GM18505 (cell line): Measurements from ENCODE around the gene S100A12.

Experiments
- ATAC-seq: cut with Tn5 transposase; IDR thresholded peaks from one replicate; pipeline ENCODE4 v1.9.1; 2021; ENCODE audit not compliant: unreplicated experiment
- POLR2A ChIP-seq: IDR thresholded peaks from 4 replicates; pipeline ENCODE4 v1.6.1; 2011; ENCODE audit warnings: borderline replicate concordance; ENCODE audit not compliant: insufficient read depth, insufficient read length; ENCODE audit errors: extremely low read depth

S100A12 gene

GRCh38 chr1:153337980-153338853, 37.2 kb downstream of the S100A12 start:
- no peak for TF ChIP-seq POLR2A
- ATAC-seq, result no peak

GRCh38 chr1:153336650-153337049, 38.8 kb downstream of the S100A12 start:
- no peak for ATAC-seq
- no peak for TF ChIP-seq POLR2A

GRCh38 chr1:153333902-153334301, 41.5 kb downstream of the S100A12 start:
- no peak for TF ChIP-seq POLR2A

GRCh38 chr1:153324912-153325311, 50.5 kb downstream of the S100A12 start:
- no peak for ATAC-seq

More at GRCh38 chr1:153333902-153334301, 41.5 kb downstream of the S100A12 start:
- ATAC-seq, result no peak

More at GRCh38 chr1:153324912-153325311, 50.5 kb downstream of the S100A12 start:
- TF ChIP-seq POLR2A, result no peak
